Ovary (tissue), 9 donors: ENCODE results near the gene RHBG. TPM values are rescaled to one million over a fixed set of nuclear protein-coding genes. Genes with fewer than 3 reads are reported as not detected.
A peak's percentile ranks its signal among the peaks of the same experiment; 100 is the strongest.

ENCODE experiments used
- DNase-seq, 5 donors: peaks; one replicate each; pipeline ENCODE4 v3.0.0-alpha.2; 2019 to 2020
- H3K27ac ChIP-seq, 2 donors: fragments of 200-600 bp; one replicate each; pipeline versions ENCODE4 v1.5.1 to v1.8.0; 2019 to 2022
- H3K27me3 ChIP-seq: fragments of 200-600 bp; one replicate; pipeline ENCODE4 v1.8.0; 2022
- H3K36me3 ChIP-seq: fragments of 200-600 bp; sonication (generic); one replicate; pipeline ENCODE4 v1.5.1; 2019
- H3K4me1 ChIP-seq: one replicate; pipeline ENCODE4 v1.8.1; 2013; ENCODE audit warnings: mild to moderate bottlenecking, moderate library complexity; ENCODE audit not compliant: insufficient read depth
- H3K4me3 ChIP-seq: fragments of 200-600 bp; sonication (generic); one replicate; pipeline ENCODE4 v1.5.1; 2017
- H3K9me3 ChIP-seq, 2 donors: fragments of 200-600 bp in 1 of 2; sonication (generic) in 1 of 2; one replicate each; pipeline versions ENCODE4 v1.5.1 to v1.8.1; 2013 to 2019; ENCODE audit warnings: mild to moderate bottlenecking in 1 of 2, moderate library complexity in 1 of 2
- CTCF ChIP-seq, 3 donors: fragments of 450-650 bp in 2 of 3; fragments of 200-600 bp in 1 of 3; IDR thresholded peaks; one replicate each; pipeline versions ENCODE4 v1.5.1 to v1.8.0; 2016 to 2022; ENCODE audit warnings: antibody characterized with exemption in 3 of 3, mild to moderate bottlenecking in 1 of 3
- EP300 ChIP-seq: sonication (generic); formaldehyde crosslinking; IDR thresholded peaks from one replicate; pipeline ENCODE4 v1.6.1; 2017; ENCODE audit warnings: antibody characterized with exemption
- POLR2A ChIP-seq: fragments of 450-650 bp; IDR thresholded peaks from one replicate; pipeline ENCODE4 v1.6.1; 2017; ENCODE audit warnings: antibody characterized with exemption, mild to moderate bottlenecking, moderate library complexity
- WGBS, 3 donors: extraction: QIAGEN DNeasy Blood & Tissue Kit in 1 of 3; methylation state at CpG; one replicate each; pipeline versions ENCODE4 v1.1.5 to v1.1.7; 2013 to 2017; 5-methylcytosine and 5-hydroxymethylcytosine counted together
- intact Hi-C, 4 donors: fragments of 100-400 bp; cut with DNase I; formaldehyde crosslinking; loops; one replicate each; pipeline versions ENCODE4 v1.11.0 to v1.15.1; 2022 to 2023
- microRNA counts: library from miRNA; unstranded; fragments of <30 nt; microRNA quantifications from one replicate; lab custom pipeline; 2016
- microRNA-seq, 3 donors: library from miRNA; unstranded; fragments of <30 nt; microRNA quantifications; one replicate each; pipeline versions ENCODE4 to v1.2.0, GENCODE V29; 2019 to 2020
- polyA plus RNA-seq, 2 donors: library from polyadenylated mRNA; stranded (reverse); fragments of 200-250 nt in 1 of 2; fragments of 350-450 nt in 1 of 2; fragmentation: Illumina TruSeq in 1 of 2; extraction: RNeasy Lipid Tissue Mini Kit (QIAGEN cat#74804) in 1 of 2; gene quantifications; one replicate each; pipeline ENCODE4 v1.2.3, GENCODE V29; 2013 to 2014
- small RNA-seq: library from RNA; depleted of rRNA; stranded (forward); fragments of <200 nt; gene quantifications from one replicate; pipeline ENCODE3, GENCODE V24; 2016
- total RNA-seq, 7 donors: library from RNA; depleted of rRNA in 2 of 7; stranded (reverse); fragments of >200 nt in 2 of 7; fragmentation: NEBNext Ultra II Directional in 3 of 7; extraction: Animal tissue kit (Norgen Biotek cat#: 25700) in 3 of 7; gene quantifications; one replicate each; pipeline versions ENCODE4 v1.1.0 to v1.2.4, GENCODE V29; 2016 to 2023
- donor health status: DM: no; HTN: no; CAD: no; lungs with moderate emphysema.
- donor health status: DM: no; HTN: no; CAD: no.
- donor health status: Bipolar disorder and iron deficiency.
- donor health status: DM: yes; HTN: yes; CAD: no.
- donor health status: DM: no; HTN: no; CAD: no.
- donor health status: DM: yes; HTN: yes; CAD: no.

Gene RHBG
- total and polyA plus RNA-seq, 9 donors: 2.3 to 27.4 (median 13.6) TPM

- peaks cover 4% of the 10 kb centered on the region for H3K4me1 ChIP-seq
- TF ChIP-seq CTCF (IDR thresholded peaks at IDR 0.05) (no peak), EP300 (no peak), POLR2A (no peak)
Measured at GRCh38 chr1:156432669-156433018, 63.6 kb downstream of the RHBG start.

DNA sequence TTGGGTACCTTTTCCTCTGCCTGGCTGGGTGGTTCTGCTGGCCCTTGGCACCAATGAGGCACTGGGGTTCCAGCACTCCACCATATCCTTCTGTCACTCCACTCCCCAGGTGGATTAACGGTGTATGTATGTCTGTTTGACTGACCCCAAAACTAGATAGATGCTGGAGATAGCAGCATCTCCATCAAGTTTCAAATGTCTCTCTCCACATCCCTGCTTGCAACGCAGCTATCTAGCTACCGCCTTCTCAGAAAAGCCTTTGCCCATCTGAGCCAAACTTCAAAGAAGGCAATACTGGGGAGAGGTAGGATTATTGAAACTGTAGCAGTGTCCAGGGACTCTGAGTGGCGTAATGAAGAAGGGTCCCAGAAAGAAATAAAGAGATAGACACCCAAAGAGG lies 64.0 kb downstream of the RHBG start:
- Histone ChIP-seq H3K4me3 (no peak overlapping the region), H3K4me1 (peaks cover 4% of the 10 kb centered on the region)
- WGBS, 3 donors: 17 to 25% (median 20%) methylated on average over 4 of the region's 4 CpGs

More at GRCh38 chr1:156432669-156433018, 63.6 kb downstream of the RHBG start:
- DNase-seq: no peak
- Histone ChIP-seq H3K27ac (no peak overlapping the region), H3K27me3 (no peaks in the 10 kb centered on the region), H3K9me3 (no peaks in the 10 kb centered on the region), H3K36me3 (no peaks in the 10 kb centered on the region), H3K4me3 (no peak overlapping the region)
- 5 to 12% (median 8%) methylated on average over 11 of the region's 11 CpGs for WGBS, 3 donors
- intact Hi-C loops: loop anchor here in 1 of 4 donors (5.0 kb wide), 1 partner anchor 40 kb away; no protein-coding TSS in a partner anchor

GRCh38 chr1:156433602-156434001 lies 64.6 kb downstream of the RHBG start:
- Histone ChIP-seq H3K9me3 (no peaks in the 10 kb centered on the region), H3K27me3 (no peaks in the 10 kb centered on the region), H3K36me3 (no peaks in the 10 kb centered on the region), H3K27ac (no peak overlapping the region), H3K4me1 (peaks cover 4% of the 10 kb centered on the region), H3K4me3 (no peak overlapping the region)
- intact Hi-C loops: loop anchor here in 1 of 4 donors (5.0 kb wide), 1 partner anchor 41 kb away; no protein-coding TSS in a partner anchor
- 40 to 69% (median 56%) methylated on average over 1 of the region's 1 CpG for WGBS, 3 donors
- DNase-seq: no peak
- TF ChIP-seq POLR2A (no peak), CTCF (IDR thresholded peaks at IDR 0.05) (no peak), EP300 (no peak)

More for the DNA sequence above, 64.0 kb downstream of the RHBG start:
- Histone ChIP-seq H3K36me3 (no peaks in the 10 kb centered on the region), H3K27me3 (no peaks in the 10 kb centered on the region), H3K9me3 (no peaks in the 10 kb centered on the region), H3K27ac (no peak overlapping the region)
- TF ChIP-seq CTCF (IDR thresholded peaks at IDR 0.05): no peak
- no peak for TF ChIP-seq POLR2A
- no peak for TF ChIP-seq EP300
- intact Hi-C loops: loop anchor here in 1 of 4 donors (5.0 kb wide), 1 partner anchor 41 kb away; no protein-coding TSS in a partner anchor
- DNase-seq: no peak

MicroRNAs within 50 kb of the gene (microRNA counts, 767-probe panel; counts per million panel counts)
- 2,186 counts per million, percentile 81 among the panel's probes with 10 or more counts for microRNA hsa-miR-9-5p (lab: Ali Mortazavi, UCI)

Small RNA genes lying within 50 kb of the gene (microRNA-seq; reads per million reads assigned to microRNA genes)
- gene MIR9-1: 0 reads per million in 3 donors

Small RNA genes lying within 50 kb of the gene (small RNA-seq; reads per million reads assigned to genes)
- not detected for gene MIR9-1

Other genes with a start within 250 kb of the RHBG start
- gene SEMA4A, start 215.6 kb upstream of the RHBG start, total RNA-seq: 1 to 10 TPM; 2.7 to 9.0 (median 5.5) TPM
- 1 to 10 TPM; 2.1 to 2.8 TPM for gene SEMA4A, start 215.6 kb upstream of the RHBG start, polyA plus RNA-seq
- 10 to 100 TPM in 6 of 7 donors, 1 to 10 TPM in 1; 6.8 to 20.9 (median 16.8) TPM for gene SLC25A44, start 175.1 kb upstream of the RHBG start, total RNA-seq
- 10 to 100 TPM in 1 of 2 donors, 1 to 10 TPM in 1; 7.3 to 21.0 TPM for gene SLC25A44, start 175.1 kb upstream of the RHBG start, polyA plus RNA-seq
- gene PMF1, start 156.2 kb upstream of the RHBG start, total RNA-seq: 10 to 100 TPM; 36.6 to 84.2 (median 53.0) TPM
- gene PMF1, start 156.2 kb upstream of the RHBG start, polyA plus RNA-seq: 10 to 100 TPM; 35.0 to 70.6 TPM
- 1 to 10 TPM; 1.4 to 4.6 (median 2.0) TPM for gene BGLAP, start 127.0 kb upstream of the RHBG start, total RNA-seq
- 1 to 10 TPM in 1 of 2 donors, not detected in 1; 1.4 TPM for gene BGLAP, start 127.0 kb upstream of the RHBG start, polyA plus RNA-seq
- 1 to 10 TPM in 4 of 7 donors, under 1 TPM in 3; 0.25 to 1.8 (median 1.3) TPM for gene PAQR6, start 121.2 kb upstream of the RHBG start, total RNA-seq
- under 1 TPM; 0.67 to 0.72 TPM for gene PAQR6, start 121.2 kb upstream of the RHBG start, polyA plus RNA-seq
- gene SMG5, start 86.4 kb upstream of the RHBG start, total RNA-seq: 10 to 100 TPM; 31.5 to 54.6 (median 44.6) TPM
- 10 to 100 TPM; 30.1 to 31.1 TPM for gene SMG5, start 86.4 kb upstream of the RHBG start, polyA plus RNA-seq
- 1 to 10 TPM in 6 of 7 donors, under 1 TPM in 1; 0.80 to 3.3 (median 2.2) TPM for gene TMEM79, start 84.9 kb upstream of the RHBG start, total RNA-seq
- gene TMEM79, start 84.9 kb upstream of the RHBG start, polyA plus RNA-seq: 1 to 10 TPM; 1.2 to 2.1 TPM
- 10 to 100 TPM; 20.2 to 47.9 (median 32.3) TPM for gene GLMP, start 73.5 kb upstream of the RHBG start, total RNA-seq
- 10 to 100 TPM; 33.0 to 42.0 TPM for gene GLMP, start 73.5 kb upstream of the RHBG start, polyA plus RNA-seq
- gene VHLL, start 69.9 kb upstream of the RHBG start, total RNA-seq: under 1 TPM in 4 of 7 donors, not detected in 3; 0.33 to 0.56 (median 0.40) TPM
- not detected for gene VHLL, start 69.9 kb upstream of the RHBG start, polyA plus RNA-seq
- gene CCT3, start 30.9 kb upstream of the RHBG start, total RNA-seq: 100 to 1,000 TPM; 157 to 228 (median 175) TPM
- gene CCT3, start 30.9 kb upstream of the RHBG start, polyA plus RNA-seq: 100 to 1,000 TPM; 119 to 230 TPM
- gene TSACC, start 30.7 kb upstream of the RHBG start, total RNA-seq: not detected
- under 1 TPM in 1 of 2 donors, not detected in 1; 1.00 TPM for gene TSACC, start 30.7 kb upstream of the RHBG start, polyA plus RNA-seq
- gene MEF2D, start 131.6 kb downstream of the RHBG start, total RNA-seq: 10 to 100 TPM; 30.0 to 96.6 (median 64.0) TPM
- 10 to 100 TPM; 33.0 to 40.1 TPM for gene MEF2D, start 131.6 kb downstream of the RHBG start, polyA plus RNA-seq
- 1 to 10 TPM in 1 of 7 donors, under 1 TPM in 5, not detected in 1; 0.05 to 1.2 (median 0.30) TPM for gene IQGAP3, start 203.4 kb downstream of the RHBG start, total RNA-seq
- under 1 TPM; 0.18 to 0.60 TPM for gene IQGAP3, start 203.4 kb downstream of the RHBG start, polyA plus RNA-seq
- under 1 TPM in 1 of 7 donors, not detected in 6; 0.15 TPM for gene TTC24, start 210.5 kb downstream of the RHBG start, total RNA-seq
- gene TTC24, start 210.5 kb downstream of the RHBG start, polyA plus RNA-seq: under 1 TPM in 1 of 2 donors, not detected in 1; 0.12 TPM
- 10 to 100 TPM; 43.5 to 85.4 (median 65.4) TPM for gene NAXE, start 222.6 kb downstream of the RHBG start, total RNA-seq
- gene NAXE, start 222.6 kb downstream of the RHBG start, polyA plus RNA-seq: 10 to 100 TPM; 57.8 to 75.0 TPM
- gene GPATCH4, start 232.3 kb downstream of the RHBG start, total RNA-seq: 10 to 100 TPM; 11.1 to 45.1 (median 22.8) TPM
- gene GPATCH4, start 232.3 kb downstream of the RHBG start, polyA plus RNA-seq: 10 to 100 TPM; 10.0 to 22.0 TPM